Measurements from ENCODE around the gene TSC22D2. TPM values are rescaled to one million over a fixed set of nuclear protein-coding genes. Genes with fewer than 3 reads are reported as not detected.

TSC22D2 gene
- total and polyA plus RNA-seq, 8 donors: 5.9 to 12.2 (median 7.8) TPM

GRCh38 chr3:150449169-150449721 is 41.1 kb downstream of the TSC22D2 start:
- ATAC-seq (peak; percentile 15 to 33 (median 24)), FAIRE-seq (no peak), DNase-seq (no peak)
- Histone ChIP-seq H3K4me1 (peaks cover 10 to 36% (median 35%) of the 10 kb centered on the region in 3 donors), H3K4me3 (no peak overlapping the region), H3K27ac (no peak overlapping the region), H3K27me3 (no peaks in the 10 kb centered on the region), H3K9me3 (no peaks in the 10 kb centered on the region), H3K36me3 (no peaks in the 10 kb centered on the region)
- TF ChIP-seq CTCF (IDR thresholded peaks at IDR 0.05): no peak
- intact Hi-C loops (cut with DNase I): no loop called here

DNA sequence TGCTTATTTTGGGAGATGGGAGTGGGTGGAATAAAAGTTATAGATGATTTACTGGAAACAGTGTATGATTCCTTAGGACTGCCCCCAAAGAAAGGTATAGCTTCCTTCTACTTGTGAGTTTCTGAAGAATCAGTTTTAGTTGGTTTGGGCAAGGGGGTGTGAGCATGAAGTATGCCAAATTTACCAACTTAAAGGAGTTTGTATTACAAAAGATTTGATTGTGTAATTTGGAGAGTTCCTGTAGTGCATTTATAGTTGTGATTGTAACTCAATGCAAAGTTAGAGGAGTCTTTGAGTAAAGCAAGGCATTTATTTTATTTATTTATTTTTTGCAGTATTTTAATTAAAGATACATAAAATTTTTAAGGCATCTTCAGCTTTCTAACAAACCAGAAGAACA is 42.8 kb downstream of the TSC22D2 start:
- no peaks in the 10 kb centered on the region for H3K27me3 ChIP-seq
- no peaks in the 10 kb centered on the region for H3K36me3 ChIP-seq
- no peaks in the 10 kb centered on the region for H3K9me3 ChIP-seq
- intact Hi-C loops (cut with DNase I): no loop called here
- no peak overlapping the region for H3K4me3 ChIP-seq
- no peak for FAIRE-seq
- ATAC-seq: no peak
- peaks cover 6 to 37% (median 36%) of the 10 kb centered on the region in 3 donors for H3K4me1 ChIP-seq
- no peak overlapping the region for H3K27ac ChIP-seq
- TF ChIP-seq CTCF (IDR thresholded peaks at IDR 0.05): no peak
- no peak for DNase-seq

DNA sequence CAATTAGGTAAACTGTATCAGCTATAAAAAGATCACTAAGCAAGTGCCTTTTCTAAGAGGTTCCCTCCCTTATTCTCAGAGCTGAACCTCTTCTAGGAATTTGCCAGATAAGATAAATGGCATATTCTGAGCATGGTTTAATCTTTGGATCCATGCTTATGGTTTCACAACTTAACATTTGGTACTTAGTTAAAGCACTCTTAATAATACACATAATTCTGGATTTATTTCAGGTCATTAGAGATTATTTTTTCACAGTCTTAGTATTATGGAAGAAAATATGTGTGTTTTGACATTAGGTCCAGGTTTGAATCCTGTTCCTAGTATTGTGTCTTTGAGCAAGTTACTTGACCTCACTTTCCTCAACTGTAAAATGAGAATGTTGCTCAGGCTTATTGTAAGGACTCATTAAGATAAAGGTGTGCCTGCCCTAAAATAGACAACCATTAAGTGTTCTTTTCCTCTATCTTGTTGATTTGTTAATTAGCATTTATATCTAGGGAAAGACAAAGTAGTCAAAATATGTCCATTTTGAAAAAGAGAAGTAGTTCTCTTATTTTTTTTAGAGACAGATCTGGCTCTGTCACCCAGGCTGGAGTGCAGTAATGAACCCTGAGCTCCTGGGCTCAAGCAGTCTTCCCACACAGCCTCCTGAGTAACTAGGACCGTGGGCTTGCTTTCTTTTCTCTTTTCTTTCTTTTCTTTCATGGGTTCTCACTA is 43.4 kb downstream of the TSC22D2 start:
- FAIRE-seq (no peak), DNase-seq (no peak), ATAC-seq (no peak)
- Histone ChIP-seq H3K27ac (no peak overlapping the region), H3K4me1 (peaks cover 6 to 37% (median 36%) of the 10 kb centered on the region in 3 donors), H3K9me3 (no peaks in the 10 kb centered on the region), H3K4me3 (no peak overlapping the region), H3K36me3 (no peaks in the 10 kb centered on the region), H3K27me3 (no peaks in the 10 kb centered on the region)
- WGBS, 2 donors: 88 to 100% methylated on average over 1 of the region's 1 CpG
- no peak for TF ChIP-seq CTCF (IDR thresholded peaks at IDR 0.05)
- intact Hi-C loops (cut with DNase I): no loop called here

DNA sequence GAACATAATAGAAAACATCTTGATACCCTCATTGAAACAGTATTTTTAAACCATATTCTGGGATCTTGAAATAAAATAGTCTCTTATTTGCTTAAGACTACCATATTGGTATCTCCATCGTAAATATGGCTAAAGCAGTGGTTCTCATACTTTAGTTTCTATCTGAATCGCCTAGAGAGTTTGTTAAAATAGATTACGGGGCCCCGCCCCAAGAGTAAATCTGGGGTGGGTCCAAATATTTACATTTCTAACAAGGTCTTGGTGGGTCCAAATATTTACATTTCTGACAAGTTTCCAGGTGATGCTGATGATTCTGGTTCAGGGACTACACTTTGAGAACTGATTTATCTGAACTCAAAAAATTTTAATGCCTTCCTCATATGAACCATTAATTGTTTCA is 45.3 kb downstream of the TSC22D2 start:
- Histone ChIP-seq H3K4me3 (no peak overlapping the region), H3K4me1 (peaks cover 6 to 36% (median 31%) of the 10 kb centered on the region in 3 donors), H3K27ac (no peak overlapping the region), H3K27me3 (no peaks in the 10 kb centered on the region), H3K36me3 (no peaks in the 10 kb centered on the region), H3K9me3 (no peaks in the 10 kb centered on the region)
- intact Hi-C loops (cut with DNase I): no loop called here
- FAIRE-seq (no peak), DNase-seq (no peak), ATAC-seq (no peak)
- no peak for TF ChIP-seq CTCF (IDR thresholded peaks at IDR 0.05)
- 53% methylated on average over 4 of the region's 4 CpGs for WGBS, 2 donors

- DNase-seq (no peak), ATAC-seq (peak in 2 of 4 donors; percentile 18 to 48), FAIRE-seq (no peak)
- intact Hi-C loops (cut with DNase I): no loop called here
- peaks cover 0 to 7% (median 2%) of the 10 kb centered on the region in 3 donors for H3K36me3 ChIP-seq
- 67 to 68% methylated on average over 2 of the region's 2 CpGs for WGBS, 2 donors
- peaks cover 2 to 29% (median 27%) of the 10 kb centered on the region in 3 donors for H3K4me1 ChIP-seq
- no peaks in the 10 kb centered on the region for H3K27me3 ChIP-seq
- no peak overlapping the region for H3K27ac ChIP-seq
- no peak for TF ChIP-seq CTCF (IDR thresholded peaks at IDR 0.05)
- no peak overlapping the region for H3K4me3 ChIP-seq
- H3K9me3 ChIP-seq: no peaks in the 10 kb centered on the region
Measured at GRCh38 chr3:150454085-150454484, 46.0 kb downstream of the TSC22D2 start.
